ENCODE measurements around the gene ERICH4.
A peak's percentile ranks its signal among the peaks of the same experiment; 100 is the strongest.

The ERICH4 gene

DNA sequence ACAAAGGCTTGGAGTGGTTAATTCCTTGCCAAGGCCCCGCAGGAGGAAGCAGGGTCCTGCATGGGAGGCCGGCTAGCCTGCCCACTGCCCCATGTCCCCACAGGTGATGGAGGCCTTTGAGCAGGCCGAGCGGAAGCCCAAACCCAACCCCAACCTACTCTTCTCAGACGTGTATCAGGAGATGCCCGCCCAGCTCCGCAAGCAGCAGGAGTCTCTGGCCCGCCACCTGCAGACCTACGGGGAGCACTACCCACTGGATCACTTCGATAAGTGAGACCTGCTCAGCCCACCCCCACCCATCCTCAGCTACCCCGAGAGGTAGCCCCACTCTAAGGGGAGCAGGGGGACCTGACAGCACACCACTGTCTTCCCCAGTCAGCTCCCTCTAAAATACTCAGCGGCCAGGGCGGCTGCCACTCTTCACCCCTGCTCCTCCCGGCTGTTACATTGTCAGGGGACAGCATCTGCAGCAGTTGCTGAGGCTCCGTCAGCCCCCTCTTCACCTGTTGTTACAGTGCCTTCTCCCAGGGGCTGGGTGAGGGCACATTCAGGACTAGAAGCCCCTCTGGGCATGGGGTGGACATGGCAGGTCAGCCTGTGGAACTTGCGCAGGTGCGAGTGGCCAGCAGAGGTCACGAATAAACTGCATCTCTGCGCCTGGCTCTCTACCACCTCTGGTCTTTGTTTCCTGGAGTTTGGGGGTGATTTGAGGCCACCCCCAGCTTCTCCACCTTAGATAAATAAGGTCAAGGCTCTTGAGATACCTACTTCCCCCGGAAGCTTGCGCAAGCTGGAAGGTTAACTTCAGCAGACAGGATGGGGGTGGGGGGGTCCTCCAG lies 18.4 kb upstream of the ERICH4 start:
- no peak overlapping the region for H3K4me3 ChIP-seq (ENCODE audit: low read length)
- TF ChIP-seq, protein P1, sequence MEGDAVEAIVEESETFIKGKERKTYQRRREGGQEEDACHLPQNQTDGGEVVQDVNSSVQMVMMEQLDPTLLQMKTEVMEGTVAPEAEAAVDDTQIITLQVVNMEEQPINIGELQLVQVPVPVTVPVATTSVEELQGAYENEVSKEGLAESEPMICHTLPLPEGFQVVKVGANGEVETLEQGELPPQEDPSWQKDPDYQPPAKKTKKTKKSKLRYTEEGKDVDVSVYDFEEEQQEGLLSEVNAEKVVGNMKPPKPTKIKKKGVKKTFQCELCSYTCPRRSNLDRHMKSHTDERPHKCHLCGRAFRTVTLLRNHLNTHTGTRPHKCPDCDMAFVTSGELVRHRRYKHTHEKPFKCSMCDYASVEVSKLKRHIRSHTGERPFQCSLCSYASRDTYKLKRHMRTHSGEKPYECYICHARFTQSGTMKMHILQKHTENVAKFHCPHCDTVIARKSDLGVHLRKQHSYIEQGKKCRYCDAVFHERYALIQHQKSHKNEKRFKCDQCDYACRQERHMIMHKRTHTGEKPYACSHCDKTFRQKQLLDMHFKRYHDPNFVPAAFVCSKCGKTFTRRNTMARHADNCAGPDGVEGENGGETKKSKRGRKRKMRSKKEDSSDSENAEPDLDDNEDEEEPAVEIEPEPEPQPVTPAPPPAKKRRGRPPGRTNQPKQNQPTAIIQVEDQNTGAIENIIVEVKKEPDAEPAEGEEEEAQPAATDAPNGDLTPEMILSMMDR (conservative IDR thresholded peaks at IDR 0.05; ENCODE audit: low read depth, low read length), result no peak
- DNase-seq (ENCODE audit: low read depth), result no peak

DNA sequence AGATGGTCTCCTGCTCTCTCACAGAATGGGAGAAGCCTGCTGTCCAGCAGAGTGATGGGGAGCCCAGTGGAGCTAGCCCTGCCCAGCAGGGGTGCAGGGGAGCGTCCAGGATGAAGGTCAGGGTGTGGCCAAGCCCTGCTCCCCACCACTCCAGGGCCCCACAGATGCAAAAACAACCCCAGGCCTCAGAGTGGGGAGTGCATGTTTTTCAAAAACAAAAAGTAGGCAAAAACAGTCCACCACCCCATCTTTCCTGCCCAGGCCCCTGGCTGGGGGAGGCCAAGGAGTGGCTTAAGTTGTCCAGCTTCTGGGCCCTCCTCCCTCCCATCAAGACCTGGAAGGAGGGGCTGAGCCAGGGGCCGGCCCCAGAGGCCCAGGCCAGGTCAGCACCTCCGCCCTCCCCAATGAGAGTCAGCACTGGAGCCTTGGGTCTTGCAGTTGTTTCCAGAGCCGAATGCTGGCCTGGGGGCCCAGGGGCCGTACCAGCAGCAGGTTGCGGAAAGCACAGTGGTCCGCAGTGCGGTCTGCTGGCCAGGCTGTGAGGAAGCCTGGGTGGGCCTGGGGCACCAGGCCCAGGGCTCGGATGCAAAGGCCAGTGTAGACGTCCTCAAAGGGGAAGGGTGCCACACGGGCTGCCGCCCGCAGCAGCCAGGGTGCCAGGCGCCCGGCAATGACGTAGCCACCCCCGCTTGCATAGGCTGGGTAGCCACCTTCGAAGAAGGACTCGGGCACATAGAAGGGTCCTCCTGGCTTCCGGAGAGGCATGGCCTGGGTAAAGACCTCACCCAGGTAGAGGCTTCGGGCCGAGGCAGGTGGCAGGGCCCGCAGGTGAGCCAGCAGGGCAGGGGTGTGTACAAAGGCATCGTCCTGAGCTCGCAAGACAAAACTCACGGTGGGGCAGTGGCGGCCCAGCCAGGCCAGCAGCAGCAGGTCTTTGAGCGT lies 17.5 kb upstream of the ERICH4 start:
- no peak for DNase-seq (ENCODE audit: low read depth)
- no peak overlapping the region for H3K4me3 ChIP-seq (ENCODE audit: low read length)
- TF ChIP-seq, protein P1 (conservative IDR thresholded peaks at IDR 0.05; ENCODE audit: low read depth, low read length), result no peak

DNA sequence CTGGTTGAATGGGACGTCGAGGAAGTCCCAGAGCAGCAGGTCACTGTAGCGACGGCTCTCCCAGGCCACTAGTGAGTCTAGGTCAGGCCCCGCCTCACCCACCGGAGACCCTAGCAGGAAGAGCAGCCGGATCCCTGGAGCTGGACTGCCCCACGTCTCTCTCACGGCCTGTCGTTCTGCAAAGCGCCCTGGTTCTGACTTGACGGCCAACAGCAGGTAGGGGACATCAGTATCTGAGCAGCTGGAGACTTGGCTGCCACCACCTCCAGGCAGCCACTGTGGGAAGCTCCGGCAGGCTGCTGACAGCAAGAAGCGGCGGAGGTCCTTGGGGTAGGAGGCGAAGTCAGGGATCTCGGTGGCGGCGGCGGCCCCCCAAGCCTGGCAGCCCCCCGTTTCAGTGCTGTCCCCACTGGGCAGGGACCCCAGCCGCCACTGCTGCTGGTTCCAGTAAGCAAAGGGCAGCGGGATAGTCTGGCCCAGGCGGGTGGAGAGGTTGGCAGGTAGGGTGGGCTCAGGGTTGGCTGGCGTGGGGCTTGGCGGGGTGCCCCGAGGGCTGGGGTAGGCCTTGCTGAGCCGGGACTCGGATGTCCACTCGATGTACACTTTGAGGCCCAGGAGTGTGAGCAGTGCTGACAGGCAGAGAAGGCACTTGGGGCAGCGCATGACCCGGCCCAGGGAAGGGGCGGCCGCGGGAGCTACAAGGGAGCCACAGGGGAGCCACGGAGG lies 16.7 kb upstream of the ERICH4 start:
- TF ChIP-seq, protein P1 (conservative IDR thresholded peaks at IDR 0.05; ENCODE audit: low read depth, low read length), result no peak
- no peak for DNase-seq (ENCODE audit: low read depth)
- H3K4me3 ChIP-seq (ENCODE audit: low read length), result no peak overlapping the region

GRCh38 chr19:41426952-41427646 lies 15.9 kb upstream of the ERICH4 start, which contains the start of gene B3GNT8:
Gene B3GNT8, minus strand, starts transcription at chr19:41427374. Its CDS starts 596 bp downstream, at chr19:41426778.
- TF ChIP-seq, protein P1 (conservative IDR thresholded peaks at IDR 0.05; ENCODE audit: low read depth, low read length), result no peak
- DNase-seq (ENCODE audit: low read depth), result no peak
- peak within 1 kb of the TSS; percentile 39 for H3K4me3 ChIP-seq (ENCODE audit: low read length)

DNA sequence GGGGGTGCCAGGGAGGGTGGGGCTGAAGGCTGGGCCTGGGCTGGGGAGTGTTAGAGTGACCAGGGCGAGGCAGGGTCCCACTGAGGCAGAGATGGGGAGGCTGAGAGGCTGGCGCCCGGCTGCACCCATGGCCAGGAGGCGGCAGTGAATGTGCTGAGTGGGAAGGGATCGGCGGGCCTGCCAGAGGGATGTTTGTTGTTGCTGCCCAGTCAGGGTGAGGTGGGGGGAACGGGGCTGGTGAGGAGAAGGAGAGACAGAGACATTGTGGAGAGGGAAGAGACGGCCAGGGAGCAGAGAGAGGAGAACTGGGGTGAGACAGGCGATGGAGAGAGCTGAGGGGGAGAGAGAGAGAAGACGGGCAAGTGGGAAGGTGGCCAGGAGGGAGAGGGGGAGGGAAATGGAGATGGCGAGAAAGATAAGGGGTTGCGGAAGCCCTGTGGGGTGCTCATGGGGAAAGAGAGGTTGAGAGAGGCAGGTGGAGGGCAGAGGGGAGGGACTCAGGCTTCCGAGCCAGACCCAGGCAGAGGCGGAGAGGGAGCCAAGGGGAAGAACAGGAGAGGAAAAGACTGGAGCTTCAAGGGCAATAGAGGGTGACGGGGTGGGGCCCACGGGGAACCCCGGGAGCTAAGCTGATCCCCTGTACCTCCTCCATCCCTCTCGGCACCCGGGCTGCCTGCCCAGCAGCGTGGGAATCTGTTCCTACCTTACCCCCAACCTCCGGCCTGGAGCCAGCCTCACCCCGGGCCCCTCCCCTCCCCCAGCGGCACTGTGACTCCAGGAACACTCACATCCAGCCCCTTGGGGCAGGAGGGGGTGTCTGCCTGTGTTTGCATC lies 15.1 kb upstream of the ERICH4 start:
- TF ChIP-seq, protein P1 (conservative IDR thresholded peaks at IDR 0.05; ENCODE audit: low read depth, low read length), result no peak
- H3K4me3 ChIP-seq (ENCODE audit: low read length), result peak overlapping the region; percentile 29
- no peak for DNase-seq (ENCODE audit: low read depth)

Data from retinal pigment epithelial cell (primary cell).